NCI-H128 (cell line): ENCODE data around the gene RGMB.
"Not testable (repeated sequence)": the region's sequence is repeated elsewhere in the genome, so short reads cannot be mapped to it uniquely, and the experiment has no call there.

ENCODE experiments used
- DNase-seq: peaks from one replicate; lab custom pipeline; 2025; ENCODE audit not compliant: unreplicated experiment; lab: John Stamatoyannopoulos, UW

RGMB gene

GRCh38 chr5:98773464-98774191, at the start of gene RGMB:
Gene RGMB (plus strand): TSS chr5:98773663. CDS start chr5:98774071, 408 bp downstream.
- peak; percentile 70 for DNase-seq

GRCh38 chr5:98726258-98726657, 47.2 kb upstream of the RGMB start:
- DNase-seq = no peak

GRCh38 chr5:98727686-98728085, 45.8 kb upstream of the RGMB start:
- DNase-seq = no peak

GRCh38 chr5:98734646-98735045, 38.8 kb upstream of the RGMB start:
- no peak for DNase-seq

GRCh38 chr5:98735806-98736507, 37.5 kb upstream of the RGMB start:
- no peak for DNase-seq

GRCh38 chr5:98736753-98737152, 36.7 kb upstream of the RGMB start:
- no peak for DNase-seq

- not testable (repeated sequence) for DNase-seq
Measured at GRCh38 chr5:98737441-98737840, 36.0 kb upstream of the RGMB start.

- not testable (repeated sequence) for DNase-seq
Measured at GRCh38 chr5:98738481-98739149, 34.8 kb upstream of the RGMB start.

- no peak for DNase-seq
Measured at GRCh38 chr5:98741926-98742325, 31.5 kb upstream of the RGMB start.

- no peak for DNase-seq
Measured at GRCh38 chr5:98742396-98743073, 30.9 kb upstream of the RGMB start.

GRCh38 chr5:98748259-98748658, 25.2 kb upstream of the RGMB start:
- not testable (repeated sequence) for DNase-seq

GRCh38 chr5:98749046-98749445, 24.4 kb upstream of the RGMB start:
- DNase-seq = no peak

- no peak for DNase-seq
Measured at GRCh38 chr5:98750693-98751092, 22.8 kb upstream of the RGMB start.

GRCh38 chr5:98752331-98752730, 21.1 kb upstream of the RGMB start:
- not testable (repeated sequence) for DNase-seq

GRCh38 chr5:98752801-98753200, 20.7 kb upstream of the RGMB start:
- not testable (repeated sequence) for DNase-seq

GRCh38 chr5:98753507-98753906, 20.0 kb upstream of the RGMB start:
- DNase-seq = no peak

GRCh38 chr5:98755406-98755805, 18.1 kb upstream of the RGMB start:
- DNase-seq = no peak

- DNase-seq = no peak
Measured at GRCh38 chr5:98757978-98758377, 15.5 kb upstream of the RGMB start.

GRCh38 chr5:98763001-98763630, 10.3 kb upstream of the RGMB start:
- DNase-seq = no peak

- no peak for DNase-seq
Measured at GRCh38 chr5:98765815-98766214, 7.6 kb upstream of the RGMB start.

GRCh38 chr5:98767581-98767980, 5.9 kb upstream of the RGMB start:
- DNase-seq = no peak
